Body of pancreas (tissue), 4 donors: ENCODE measurements around the gene RHNO1. TPM values are rescaled to one million over a fixed set of nuclear protein-coding genes. Genes with fewer than 3 reads are reported as not detected.

ENCODE experiments used
- ATAC-seq: fragments of 150-250 bp; one replicate; pipeline ENCODE4 v1.9.1; 2016
- DNase-seq, 4 donors: peaks; one replicate each; pipeline ENCODE4 v3.0.0-alpha.2; 2019
- H3K27ac ChIP-seq, 4 donors: fragments of 200-600 bp; sonication (generic); 1 replicate in 3 of 4; 2 replicates in 1 of 4; pipeline versions ENCODE4 v1.5.1 to v1.6.1; 2016 to 2019; ENCODE audit warnings: mild to moderate bottlenecking in 1 of 4, mixed read lengths in 1 of 4, moderate library complexity in 1 of 4
- H3K27me3 ChIP-seq, 2 donors: fragments of 200-600 bp; sonication (generic); one replicate each; pipeline ENCODE4 v1.6.0; 2016; ENCODE audit warnings: mild to moderate bottlenecking in 1 of 2
- H3K36me3 ChIP-seq, 2 donors: fragments of 200-600 bp; sonication (generic); replicated peaks in 1 of 2; 2 replicates each; pipeline ENCODE4 v1.5.1; 2016; ENCODE audit warnings: low read depth in 2 of 2; ENCODE audit not compliant: insufficient read depth in 1 of 2
- H3K4me1 ChIP-seq: fragments of 200-600 bp; sonication (generic); one replicate; pipeline ENCODE4 v1.6.0; 2016
- H3K4me3 ChIP-seq, 2 donors: fragments of 200-600 bp; sonication (generic); 1 replicate in 1 of 2; 2 replicates in 1 of 2; pipeline ENCODE4 v1.5.1; 2016 to 2019
- H3K9me3 ChIP-seq, 3 donors: fragments of 200-600 bp; sonication (generic); 1 replicate in 2 of 3; 2 replicates in 1 of 3; pipeline ENCODE4 v1.5.1; 2016
- CTCF ChIP-seq, 7 experiments: fragments of 450-650 bp in 4 of 7; fragments of 200-600 bp in 3 of 7; sonication (generic) in 3 of 7; IDR thresholded peaks; one replicate each; pipeline ENCODE4 v1.5.1; 2016 to 2019; ENCODE audit warnings: antibody characterized with exemption in 7 of 7
- POLR2A ChIP-seq, 3 donors: fragments of 450-650 bp; IDR thresholded peaks; one replicate each; pipeline ENCODE4 v1.6.1; 2016; ENCODE audit warnings: antibody characterized with exemption in 3 of 3, mild to moderate bottlenecking in 2 of 3
- WGBS, 2 donors: methylation state at CpG; one replicate each; pipeline ENCODE4 v1.1.5; 2017; 5-methylcytosine and 5-hydroxymethylcytosine counted together
- intact Hi-C: fragments of 100-400 bp; cut with DNase I; formaldehyde crosslinking; loops from one replicate; pipeline ENCODE4 v1.15.1; 2023
- total RNA-seq, 2 donors: library from RNA; depleted of rRNA; stranded (reverse); fragments of >200 nt; gene quantifications; one replicate each; pipeline ENCODE4 v1.1.0, GENCODE V29; 2016

RHNO1 gene
- total RNA-seq, 2 donors from 2014 or later: 6.0 to 10.9 TPM

- Histone ChIP-seq H3K27ac (no peak overlapping the region), H3K9me3 (no peaks in the 10 kb centered on the region), H3K4me1 (no peaks in the 10 kb centered on the region), H3K4me3 (no peak overlapping the region), H3K27me3 (no peaks in the 10 kb centered on the region), H3K36me3 (peaks cover 0 to 17% of the 10 kb centered on the region in 2 donors)
- ATAC-seq: no peak
- 81 to 82% methylated on average over 8 of the region's 8 CpGs for WGBS, 2 donors
- intact Hi-C loops: no loop called here
- DNase-seq: no peak
- no peak for TF ChIP-seq POLR2A (IDR thresholded peaks at IDR 0.05)
- no peak for TF ChIP-seq CTCF (IDR thresholded peaks at IDR 0.05)
Observed at GRCh38 chr12:2930865-2931264, 53.8 kb downstream of the RHNO1 start.

- 89 to 92% methylated on average over 6 of the region's 6 CpGs for WGBS, 2 donors
- Histone ChIP-seq H3K4me3 (no peak overlapping the region), H3K36me3 (peaks cover 0 to 22% of the 10 kb centered on the region in 2 donors), H3K4me1 (no peaks in the 10 kb centered on the region), H3K27me3 (no peaks in the 10 kb centered on the region), H3K9me3 (no peaks in the 10 kb centered on the region), H3K27ac (no peak overlapping the region)
- ATAC-seq (no peak), DNase-seq (no peak)
- intact Hi-C loops: no loop called here
- no peak for TF ChIP-seq CTCF (IDR thresholded peaks at IDR 0.05)
- no peak for TF ChIP-seq POLR2A (IDR thresholded peaks at IDR 0.05)
Observed at GRCh38 chr12:2933586-2933985, 56.6 kb downstream of the RHNO1 start.

- no peaks in the 10 kb centered on the region for H3K27me3 ChIP-seq
- no peaks in the 10 kb centered on the region for H3K4me1 ChIP-seq
- intact Hi-C loops: no loop called here
- H3K4me3 ChIP-seq: no peak overlapping the region
- H3K27ac ChIP-seq: no peak overlapping the region
- no peaks in the 10 kb centered on the region for H3K9me3 ChIP-seq
- DNase-seq (no peak), ATAC-seq (no peak)
- WGBS, 2 donors: 90 to 96% methylated on average over 6 of the region's 6 CpGs
- H3K36me3 ChIP-seq: peaks cover 0 to 22% of the 10 kb centered on the region in 2 donors
- TF ChIP-seq POLR2A (IDR thresholded peaks at IDR 0.05): no peak
- no peak for TF ChIP-seq CTCF (IDR thresholded peaks at IDR 0.05)
Observed at GRCh38 chr12:2934371-2934770, 57.3 kb downstream of the RHNO1 start.

- H3K27ac ChIP-seq: no peak overlapping the region
- H3K4me1 ChIP-seq: no peaks in the 10 kb centered on the region
- TF ChIP-seq CTCF (IDR thresholded peaks at IDR 0.05) (no peak), POLR2A (IDR thresholded peaks at IDR 0.05) (no peak)
- no peak for DNase-seq
- H3K4me3 ChIP-seq: no peak overlapping the region
- H3K9me3 ChIP-seq: no peaks in the 10 kb centered on the region
- ATAC-seq: no peak
- peaks cover 0 to 19% of the 10 kb centered on the region in 2 donors for H3K36me3 ChIP-seq
- WGBS, 2 donors: 92 to 95% methylated on average over 9 to 11 of the region's 11 CpGs
- intact Hi-C loops: no loop called here
- no peaks in the 10 kb centered on the region for H3K27me3 ChIP-seq
Observed at GRCh38 chr12:2936301-2936700, 59.3 kb downstream of the RHNO1 start.

GRCh38 chr12:2937500-2937899, 60.5 kb downstream of the RHNO1 start:
- 72 to 81% methylated on average over 3 of the region's 3 CpGs for WGBS, 2 donors
- Histone ChIP-seq H3K9me3 (no peaks in the 10 kb centered on the region), H3K27me3 (no peaks in the 10 kb centered on the region), H3K4me3 (no peak overlapping the region), H3K36me3 (peaks cover 0 to 15% of the 10 kb centered on the region in 2 donors), H3K27ac (no peak overlapping the region), H3K4me1 (no peaks in the 10 kb centered on the region)
- TF ChIP-seq POLR2A (IDR thresholded peaks at IDR 0.05) (no peak), CTCF (IDR thresholded peaks at IDR 0.05) (no peak)
- intact Hi-C loops: no loop called here
- ATAC-seq: no peak
- no peak for DNase-seq
